A549 (cell line): Measurements from ENCODE around the gene ELAPOR2. TPM values are rescaled to one million over a fixed set of nuclear protein-coding genes. Genes with fewer than 3 reads are reported as not detected.
A peak's percentile ranks its signal among the peaks of the same experiment; 100 is the strongest.

ENCODE experiments used
- ATAC-seq, 2 experiments: fragments of 200-7000 bp in 1 of 2; fragments of >200 bp in 1 of 2; cut with Nextera tagmentation in 1 of 2; cut with Tn5 transposase in 1 of 2; 3 replicates each; pipeline versions ENCODE4 v1.8.0 to v1.9.1; 2018 to 2020; ENCODE audit warnings: mild to moderate bottlenecking in 1 of 2, moderate library complexity in 1 of 2
- CTCF ChIA-PET: fragments of 300-600 bp; sonication (Branson Sonifier 250); formaldehyde crosslinking; extraction: SDS; loops from one replicate; lab custom pipeline; 2021; ENCODE audit warnings: antibody characterized with exemption, inconsistent platforms; lab: Yijun Ruan, JAX
- POLR2A ChIA-PET: fragments of 350-600 bp; formaldehyde crosslinking; extraction: SDS; loops from one replicate; lab custom pipeline; 2021; ENCODE audit warnings: antibody characterized with exemption, inconsistent platforms; lab: Yijun Ruan, JAX
- DNase-seq, 2 experiments: peaks; one replicate each; pipeline versions ENCODE4 v3.0.0 to v3.0.0-alpha.2; 2011 to 2016; ENCODE audit warnings: low read depth in 1 of 2, low spot score in 1 of 2
- FAIRE-seq: peaks from 2 replicates; lab custom pipeline; 2011; peaks lifted over from hg19 to GRCh38; lab: Jason Lieb, UNC
- H3K27ac ChIP-seq, 2 experiments: fragments of >200 bp; sonication (Bioruptor Twin); formaldehyde crosslinking; 3 replicates each; pipeline ENCODE4 v1.5.1; 2016 to 2017
- H3K4me1 ChIP-seq: fragments of >200 bp; sonication (Bioruptor Twin); formaldehyde crosslinking; 3 replicates; pipeline ENCODE4 v1.6.1; 2016
- H3K4me2 ChIP-seq: fragments of >200 bp; sonication (Bioruptor Twin); formaldehyde crosslinking; 3 replicates; pipeline ENCODE4 v1.6.1; 2016
- H3K4me3 ChIP-seq: fragments of >200 bp; sonication (Bioruptor Twin); formaldehyde crosslinking; 3 replicates; pipeline ENCODE4 v1.5.1; 2016
- H3K9me3 ChIP-seq: fragments of >200 bp; sonication (Bioruptor Twin); formaldehyde crosslinking; 3 replicates; pipeline ENCODE4 v1.6.1; 2016
- ATOH8 ChIP-seq: fragments of 250-450 bp; sonication (Bioruptor Pico); IDR thresholded peaks from 2 replicates; pipeline ENCODE4 v1.5.0; 2020; ENCODE audit warnings: low read depth, mild to moderate bottlenecking, moderate library complexity
- CBX2 ChIP-seq: fragments of 200-600 bp; sonication (generic); IDR thresholded peaks from 2 replicates; pipeline ENCODE4 v1.6.1; 2016; ENCODE audit warnings: low read depth, mild to moderate bottlenecking, borderline replicate concordance
- CBX8 ChIP-seq: fragments of 200-600 bp; sonication (generic); IDR thresholded peaks from 2 replicates; pipeline ENCODE4 v1.6.1; 2016
- E2F6 ChIP-seq: IDR thresholded peaks from 2 replicates; pipeline ENCODE4 v1.6.1; 2012; ENCODE audit warnings: low read depth, borderline replicate concordance
- ELK1 ChIP-seq: fragments of 150-350 bp; IDR thresholded peaks from 2 replicates; pipeline ENCODE4 v1.6.1; 2014; ENCODE audit warnings: low read depth, mild to moderate bottlenecking, low read length
- FOSB ChIP-seq: fragments of 250-450 bp; sonication (Bioruptor Pico); IDR thresholded peaks from 2 replicates; pipeline ENCODE4 v1.5.0; 2020; ENCODE audit warnings: mild to moderate bottlenecking, moderate library complexity
- FOXS1 ChIP-seq: fragments of 250-450 bp; sonication (Bioruptor Pico); IDR thresholded peaks from 2 replicates; pipeline ENCODE4 v1.5.0; 2020; ENCODE audit warnings: mild to moderate bottlenecking, moderate library complexity
- HDAC2 ChIP-seq: fragments of 200-600 bp; sonication (generic); IDR thresholded peaks from 2 replicates; pipeline ENCODE4 v1.6.1; 2016
- HES2 ChIP-seq: fragments of >200 bp; sonication (Bioruptor Twin); formaldehyde crosslinking; IDR thresholded peaks from 2 replicates; pipeline ENCODE4 v1.6.1; 2016
- HOXB13 ChIP-seq: fragments of 250-450 bp; sonication (Bioruptor Pico); IDR thresholded peaks from 2 replicates; pipeline ENCODE4 v1.5.0; 2020; ENCODE audit warnings: low read depth, mild to moderate bottlenecking, moderate library complexity
- JUNB ChIP-seq: fragments of >200 bp; sonication (Bioruptor Twin); formaldehyde crosslinking; IDR thresholded peaks from 2 replicates; pipeline ENCODE4 v1.6.1; 2016
- KDM1A ChIP-seq: fragments of 200-600 bp; sonication (generic); IDR thresholded peaks from 2 replicates; pipeline ENCODE4 v1.6.1; 2016; ENCODE audit warnings: low read depth, mild to moderate bottlenecking
- MAZ ChIP-seq: fragments of 150-350 bp; IDR thresholded peaks from 2 replicates; pipeline ENCODE4 v1.6.1; 2014; ENCODE audit warnings: antibody characterized with exemption, low read depth, low read length, borderline replicate concordance
- NFE2L2 ChIP-seq: fragments of 150-350 bp; conservative IDR thresholded peaks from 2 replicates; pipeline ENCODE4 v1.6.1; 2014; ENCODE audit warnings: low read length
- NR3C1 ChIP-seq: fragments of >200 bp; sonication (Bioruptor Twin); formaldehyde crosslinking; IDR thresholded peaks from 3 replicates; pipeline ENCODE4 v1.6.1; 2017
- POLR2A ChIP-seq: IDR thresholded peaks from 2 replicates; pipeline ENCODE4 v1.6.1; 2012; ENCODE audit warnings: mild to moderate bottlenecking, low read length
- POLR2AphosphoS2 ChIP-seq: conservative IDR thresholded peaks from 2 replicates; pipeline ENCODE4 v1.6.1; 2012; ENCODE audit warnings: low read length, improper control_type of control experiment, inconsistent platforms
- RARB ChIP-seq: fragments of 250-450 bp; sonication (Bioruptor Pico); IDR thresholded peaks from 2 replicates; pipeline ENCODE4 v1.8.0; 2021; ENCODE audit warnings: mild to moderate bottlenecking, moderate library complexity
- RCOR1 ChIP-seq: fragments of 150-350 bp; IDR thresholded peaks from 2 replicates; pipeline ENCODE4 v1.6.1; 2014; ENCODE audit warnings: antibody characterized with exemption, low read length, low read depth
- SMC3 ChIP-seq: fragments of >200 bp; sonication (Bioruptor Twin); formaldehyde crosslinking; IDR thresholded peaks from 3 replicates; pipeline ENCODE4 v1.6.1; 2018; ENCODE audit warnings: inconsistent platforms
- ZC3H11A ChIP-seq: fragments of 450-650 bp; IDR thresholded peaks from 2 replicates; pipeline ENCODE4 v1.6.1; 2014; ENCODE audit warnings: antibody characterized with exemption, mild to moderate bottlenecking
- ZSCAN20 ChIP-seq: fragments of 250-450 bp; sonication (Bioruptor Pico); IDR thresholded peaks from 2 replicates; pipeline ENCODE4 v1.8.0; 2022; ENCODE audit warnings: mild to moderate bottlenecking, moderate library complexity
- WGBS: methylation state at CpG from one replicate; pipeline ENCODE4 v1.1.6; 2017; ENCODE audit errors: missing lambda C conversion rate; 5-methylcytosine and 5-hydroxymethylcytosine counted together
- polyA plus RNA-seq, 4 experiments: library from polyadenylated mRNA; depleted of rRNA in 3 of 4; stranded (reverse); fragments of >200 nt; fragmentation: RNase III in 1 of 4; extraction: RNeasy Plus Mini Kit Qiagen cat#74134 plus additional on column Dnase treatment in 1 of 4; gene quantifications; 2 replicates in 3 of 4; 3 replicates in 1 of 4; pipeline ENCODE4 v1.2.3, GENCODE V29; 2011 to 2017
- TF ChIP-seq, protein P1 (sequence below): fragments of 450-650 bp; IDR thresholded peaks from 2 replicates; pipeline ENCODE4 v1.6.1; 2014; ENCODE audit warnings: antibody characterized with exemption
- TF ChIP-seq, protein P2 (sequence below): IDR thresholded peaks from 2 replicates; pipeline ENCODE4 v1.6.1; 2012

Gene ELAPOR2
- polyA plus RNA-seq, 2 of the 4 experiments (the other 2 are of a cell fraction) = 0.19 TPM; not detected in 1

GRCh38 chr7:87067788-87068187, 8.3 kb upstream of the ELAPOR2 start:
- no peak for TF ChIP-seq RARB (CRISPR knock-in tag)
- TF ChIP-seq HDAC2 = no peak
- no peak for TF ChIP-seq CBX8
- no peak for TF ChIP-seq E2F6
- TF ChIP-seq ATOH8 (CRISPR knock-in tag) = no peak
- TF ChIP-seq HOXB13 (CRISPR knock-in tag) = no peak
- no peak for TF ChIP-seq CBX2
- no peak for TF ChIP-seq HES2
- no peak for TF ChIP-seq ZC3H11A
- no peak for TF ChIP-seq NFE2L2
- TF ChIP-seq FOSB = no peak
- TF ChIP-seq, protein P1, sequence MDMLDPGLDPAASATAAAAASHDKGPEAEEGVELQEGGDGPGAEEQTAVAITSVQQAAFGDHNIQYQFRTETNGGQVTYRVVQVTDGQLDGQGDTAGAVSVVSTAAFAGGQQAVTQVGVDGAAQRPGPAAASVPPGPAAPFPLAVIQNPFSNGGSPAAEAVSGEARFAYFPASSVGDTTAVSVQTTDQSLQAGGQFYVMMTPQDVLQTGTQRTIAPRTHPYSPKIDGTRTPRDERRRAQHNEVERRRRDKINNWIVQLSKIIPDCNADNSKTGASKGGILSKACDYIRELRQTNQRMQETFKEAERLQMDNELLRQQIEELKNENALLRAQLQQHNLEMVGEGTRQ = no peak
- no peak for TF ChIP-seq NR3C1
- no peak for TF ChIP-seq KDM1A
- TF ChIP-seq ELK1 = no peak
- TF ChIP-seq SMC3 = no peak
- TF ChIP-seq, protein P2, sequence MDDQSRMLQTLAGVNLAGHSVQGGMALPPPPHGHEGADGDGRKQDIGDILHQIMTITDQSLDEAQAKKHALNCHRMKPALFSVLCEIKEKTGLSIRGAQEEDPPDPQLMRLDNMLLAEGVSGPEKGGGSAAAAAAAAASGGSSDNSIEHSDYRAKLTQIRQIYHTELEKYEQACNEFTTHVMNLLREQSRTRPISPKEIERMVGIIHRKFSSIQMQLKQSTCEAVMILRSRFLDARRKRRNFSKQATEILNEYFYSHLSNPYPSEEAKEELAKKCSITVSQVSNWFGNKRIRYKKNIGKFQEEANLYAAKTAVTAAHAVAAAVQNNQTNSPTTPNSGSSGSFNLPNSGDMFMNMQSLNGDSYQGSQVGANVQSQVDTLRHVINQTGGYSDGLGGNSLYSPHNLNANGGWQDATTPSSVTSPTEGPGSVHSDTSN = no peak
- no peak for TF ChIP-seq ZSCAN20 (CRISPR knock-in tag)
- ATAC-seq = no peak
- CTCF ChIA-PET = no interaction called here

GRCh38 chr7:87060288-87060537, 759 bp upstream of the ELAPOR2 start:
- H3K27ac ChIP-seq = no peak overlapping the region
- CTCF ChIA-PET = interaction anchor here (1.4 kb wide), 1 partner anchor 88 kb away, joined by 6 read pairs; no protein-coding TSS in a partner anchor
- POLR2A ChIA-PET = no interaction called here
- H3K4me3 ChIP-seq = peak overlapping the region; percentile 64; the same call in 2 of the 3 replicates
- no peak for FAIRE-seq
- 41% methylated on average over 2 of the region's 2 CpGs for WGBS
- peak overlapping the region; percentile 98 for H3K4me2 ChIP-seq
- DNase-seq = no peak
- no peaks in the 10 kb centered on the region for H3K4me1 ChIP-seq
- ATAC-seq = no peak
- no peaks in the 10 kb centered on the region for H3K9me3 ChIP-seq
- no peak for TF ChIP-seq RCOR1
- no peak for TF ChIP-seq POLR2AphosphoS2
- TF ChIP-seq HES2 = no peak
- no peak for TF ChIP-seq MAZ
- TF ChIP-seq JUNB = no peak
- no peak for TF ChIP-seq E2F6
- no peak for TF ChIP-seq ZSCAN20 (CRISPR knock-in tag)
- no peak for TF ChIP-seq FOXS1 (CRISPR knock-in tag)
- TF ChIP-seq POLR2A = no peak
- TF ChIP-seq NFE2L2 = no peak

More at GRCh38 chr7:87067788-87068187, 8.3 kb upstream of the ELAPOR2 start:
- no peak overlapping the region for H3K27ac ChIP-seq
- H3K4me2 ChIP-seq = no peak overlapping the region
- FAIRE-seq (no peak), DNase-seq (no peak)
- POLR2A ChIA-PET = no interaction called here
- no peak overlapping the region for H3K4me3 ChIP-seq
- no peaks in the 10 kb centered on the region for H3K4me1 ChIP-seq
- no peaks in the 10 kb centered on the region for H3K9me3 ChIP-seq
